Right renal pelvis (tissue), 4 donors: ENCODE data around the gene HSPA4L. TPM values are rescaled to one million over a fixed set of nuclear protein-coding genes. Genes with fewer than 3 reads are reported as not detected.

Experiments
- DNase-seq, 4 donors: peaks; one replicate each; pipeline ENCODE4 v3.0.0-alpha.2; 2013; ENCODE audit warnings: low read depth in 4 of 4, low spot score in 3 of 4, missing footprints in 1 of 4
- polyA plus RNA-seq, 4 donors: library from polyadenylated mRNA; unstranded; fragments of 120-200 nt; gene quantifications; one replicate each; pipeline ENCODE4 v1.2.1, GENCODE V29; 2013; ENCODE audit not compliant: insufficient read length in 4 of 4

The HSPA4L gene
- polyA plus RNA-seq, 4 donors: 8.3 to 12.1 (median 10.3) TPM

GRCh38 chr4:127783026-127783769 lies 1.1 kb downstream of the HSPA4L start:
- peak; percentile 20 to 49 (median 39) for DNase-seq

GRCh38 chr4:127783955-127784770 lies 2.0 kb downstream of the HSPA4L start:
- no peak for DNase-seq

- no peak for DNase-seq
These were observed 6.4 kb downstream of the HSPA4L start for GRCh38 chr4:127788517-127788916.

GRCh38 chr4:127791391-127791790 lies 9.3 kb downstream of the HSPA4L start:
- DNase-seq: no peak

- DNase-seq: no peak
These were observed 11.4 kb downstream of the HSPA4L start for GRCh38 chr4:127793528-127793927.

- DNase-seq: no peak
These were observed 17.6 kb downstream of the HSPA4L start for GRCh38 chr4:127799711-127800110.

- DNase-seq: no peak
These were observed 27.2 kb downstream of the HSPA4L start for GRCh38 chr4:127809173-127809800.

GRCh38 chr4:127810551-127810950 lies 28.4 kb downstream of the HSPA4L start:
- DNase-seq: no peak

- no peak for DNase-seq
These were observed 40.3 kb downstream of the HSPA4L start for GRCh38 chr4:127822430-127822829.

- DNase-seq: no peak
These were observed 46.0 kb downstream of the HSPA4L start for GRCh38 chr4:127828121-127828520.

GRCh38 chr4:127829014-127829413 lies 46.9 kb downstream of the HSPA4L start:
- no peak for DNase-seq

GRCh38 chr4:127832585-127832984 lies 50.5 kb downstream of the HSPA4L start:
- no peak for DNase-seq

- DNase-seq: no peak
These were observed 61.8 kb downstream of the HSPA4L start for GRCh38 chr4:127843704-127844600.

- no peak for DNase-seq
These were observed 62.5 kb downstream of the HSPA4L start for GRCh38 chr4:127844601-127845116.

- no peak for DNase-seq
These were observed 63.9 kb downstream of the HSPA4L start for GRCh38 chr4:127846061-127846460.

GRCh38 chr4:127846765-127847164 lies 64.6 kb downstream of the HSPA4L start:
- DNase-seq: no peak

GRCh38 chr4:127849505-127850234 lies 67.5 kb downstream of the HSPA4L start:
- no peak for DNase-seq

GRCh38 chr4:127852661-127853060 lies 70.5 kb downstream of the HSPA4L start:
- DNase-seq: no peak

GRCh38 chr4:127856196-127856812 lies 74.2 kb downstream of the HSPA4L start:
- DNase-seq: no peak
